A549 treated with DMSO at 1 μM for 4 hours (cell line): Measurements from ENCODE around the gene AIPL1. TPM values are rescaled to one million over a fixed set of nuclear protein-coding genes. Genes with fewer than 3 reads are reported as not detected.

Experiments
- total RNA-seq: library from RNA; stranded (reverse); fragments of 200-300 nt; extraction: Qiagen RNA extraction; gene quantifications from 5 replicates; pipeline ENCODE4 v1.2.3, GENCODE V29; 2022; ENCODE audit warnings: low read depth

Gene AIPL1
- total RNA-seq = not detected in 5 replicates

GRCh38 chr17:6435051-6435450 lies at the start of gene AIPL1:
Gene AIPL1, minus strand, starts transcription at chr17:6435121. Its CDS starts 17 bp downstream, at chr17:6435104.

GRCh38 chr17:6443692-6444570 lies 9.0 kb upstream of the AIPL1 start, which contains the start of gene PIMREG:
Gene PIMREG, plus strand, starts transcription at chr17:6444455. Its CDS starts 656 bp downstream, at chr17:6445111.

Other genes with a start within 250 kb of the AIPL1 start
- 44.2 to 51.9 TPM (median 45.7 TPM) in 5 replicates for gene PIMREG, start 9.3 kb upstream of the AIPL1 start, total RNA-seq
- 1.6 to 2.9 TPM (median 2.2 TPM) in 5 replicates for gene PITPNM3, start 121.4 kb upstream of the AIPL1 start, total RNA-seq
- 16.5 to 22.1 TPM (median 19.6 TPM) in 5 replicates for gene KIAA0753, start 205.6 kb upstream of the AIPL1 start, total RNA-seq
- 379 to 465 TPM (median 412 TPM) in 5 replicates for gene TXNDC17, start 205.9 kb upstream of the AIPL1 start, total RNA-seq
- 23.0 to 35.7 TPM (median 34.1 TPM) in 5 replicates for gene MED31, start 216.5 kb upstream of the AIPL1 start, total RNA-seq
- 2.2 to 3.0 TPM (median 2.8 TPM) in 5 replicates for gene C17orf100, start 216.6 kb upstream of the AIPL1 start, total RNA-seq